Spleen (tissue), 7 donors: ENCODE results near the gene C11orf86.

Experiments used
- POLR2A ChIP-seq, 3 donors: fragments of 450-650 bp; IDR thresholded peaks; one replicate each; pipeline ENCODE4 v1.5.1; 2017; ENCODE audit warnings: antibody characterized with exemption in 3 of 3, mild to moderate bottlenecking in 1 of 3
- TF ChIP-seq, protein P1 (sequence below), 11 experiments: fragments of 200-600 bp in 7 of 11; fragments of 450-650 bp in 4 of 11; sonication (generic) in 4 of 11; IDR thresholded peaks in 8 of 11; conservative IDR thresholded peaks in 3 of 11; 1 replicate in 7 of 11; 2 replicates in 4 of 11; pipeline versions ENCODE4 v1.4.0 to v1.8.0; 2016 to 2021; ENCODE audit warnings: antibody characterized with exemption in 11 of 11, inconsistent platforms in 4 of 11, mild to moderate bottlenecking in 1 of 11
- donor health status: DM: no; HTN: no; CAD: no; lungs with moderate emphysema.
- donor health status: DM: no; HTN: no; CAD: no.
- donor health status: DM: no; HTN: no; CAD: no.

- TF ChIP-seq, protein P1, sequence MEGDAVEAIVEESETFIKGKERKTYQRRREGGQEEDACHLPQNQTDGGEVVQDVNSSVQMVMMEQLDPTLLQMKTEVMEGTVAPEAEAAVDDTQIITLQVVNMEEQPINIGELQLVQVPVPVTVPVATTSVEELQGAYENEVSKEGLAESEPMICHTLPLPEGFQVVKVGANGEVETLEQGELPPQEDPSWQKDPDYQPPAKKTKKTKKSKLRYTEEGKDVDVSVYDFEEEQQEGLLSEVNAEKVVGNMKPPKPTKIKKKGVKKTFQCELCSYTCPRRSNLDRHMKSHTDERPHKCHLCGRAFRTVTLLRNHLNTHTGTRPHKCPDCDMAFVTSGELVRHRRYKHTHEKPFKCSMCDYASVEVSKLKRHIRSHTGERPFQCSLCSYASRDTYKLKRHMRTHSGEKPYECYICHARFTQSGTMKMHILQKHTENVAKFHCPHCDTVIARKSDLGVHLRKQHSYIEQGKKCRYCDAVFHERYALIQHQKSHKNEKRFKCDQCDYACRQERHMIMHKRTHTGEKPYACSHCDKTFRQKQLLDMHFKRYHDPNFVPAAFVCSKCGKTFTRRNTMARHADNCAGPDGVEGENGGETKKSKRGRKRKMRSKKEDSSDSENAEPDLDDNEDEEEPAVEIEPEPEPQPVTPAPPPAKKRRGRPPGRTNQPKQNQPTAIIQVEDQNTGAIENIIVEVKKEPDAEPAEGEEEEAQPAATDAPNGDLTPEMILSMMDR (IDR thresholded peaks at IDR 0.05 in 8 of 11, conservative IDR thresholded peaks at IDR 0.05 in 3 of 11), result no peak
- TF ChIP-seq POLR2A (IDR thresholded peaks at IDR 0.05), result no peak
Measured at GRCh38 chr11:66967670-66968425, 7.3 kb upstream of the C11orf86 start.
